Measurements from ENCODE around the gene CHRM4.
A peak's percentile ranks its signal among the peaks of the same experiment; 100 is the strongest.

- no peak for TF ChIP-seq CEBPB (IDR thresholded peaks at IDR 0.05)
- TF ChIP-seq TAF1 (IDR thresholded peaks at IDR 0.05; ENCODE audit: low read depth): no peak
- no peak for TF ChIP-seq EP300 (IDR thresholded peaks at IDR 0.05; ENCODE audit: borderline replicate concordance)
- no peak for TF ChIP-seq USF1 (IDR thresholded peaks at IDR 0.05)
- no peak for TF ChIP-seq REST (IDR thresholded peaks at IDR 0.05; ENCODE audit: low read depth)
- no peak for TF ChIP-seq RAD21 (IDR thresholded peaks at IDR 0.05; ENCODE audit: low read depth)
- no peak for TF ChIP-seq MAX (IDR thresholded peaks at IDR 0.05)
- no peak for TF ChIP-seq TCF12 (IDR thresholded peaks at IDR 0.05; ENCODE audit: low read depth)
- peak; percentile 49 for TF ChIP-seq NFIC (IDR thresholded peaks at IDR 0.05)
- no peak for TF ChIP-seq YY1 (IDR thresholded peaks at IDR 0.05; ENCODE audit: low read depth)
- TF ChIP-seq ZBTB7A (IDR thresholded peaks at IDR 0.05; ENCODE audit: low read depth): no peak
- TF ChIP-seq EGR1 (IDR thresholded peaks at IDR 0.05): no peak
Observed at GRCh38 chr11:46414466-46414796, 22.9 kb upstream of the CHRM4 start.
